Uterus (tissue), 4 donors: Measurements from ENCODE around the gene PUM2. TPM values are rescaled to one million over a fixed set of nuclear protein-coding genes. Genes with fewer than 3 reads are reported as not detected.
"Not testable (repeated sequence)": the region's sequence is repeated elsewhere in the genome, so short reads cannot be mapped to it uniquely, and the experiment has no call there.

Experiments
- DNase-seq, 2 donors: peaks; one replicate each; pipeline ENCODE4 v3.0.0-alpha.2; 2019 to 2020
- H3K27ac ChIP-seq, 2 donors: fragments of 200-600 bp; sonication (generic); 1 replicate in 1 of 2; 2 replicates in 1 of 2; pipeline ENCODE4 v1.5.1; 2016 to 2018
- H3K27me3 ChIP-seq, 2 donors: fragments of 200-600 bp; sonication (generic); one replicate each; pipeline ENCODE4 v1.5.1; 2018 to 2019; ENCODE audit warnings: control low read depth in 1 of 2
- H3K36me3 ChIP-seq, 2 donors: fragments of 200-600 bp; sonication (generic); one replicate each; pipeline ENCODE4 v1.5.1; 2019; ENCODE audit warnings: control low read depth in 1 of 2
- H3K4me1 ChIP-seq, 2 donors: fragments of 200-600 bp; sonication (generic); one replicate each; pipeline ENCODE4 v1.5.1; 2018 to 2019; ENCODE audit warnings: control low read depth in 1 of 2
- H3K4me3 ChIP-seq, 2 donors: fragments of 200-600 bp; sonication (generic); 1 replicate in 1 of 2; 2 replicates in 1 of 2; pipeline ENCODE4 v1.5.1; 2018 to 2019; ENCODE audit warnings: mild to moderate bottlenecking in 1 of 2
- H3K9me3 ChIP-seq, 2 donors: fragments of 200-600 bp; sonication (generic); one replicate each; pipeline ENCODE4 v1.5.1; 2019; ENCODE audit warnings: control low read depth in 1 of 2
- POLR2A ChIP-seq, 2 donors: fragments of 450-650 bp; IDR thresholded peaks; one replicate each; pipeline ENCODE4 v1.6.1; 2016; ENCODE audit warnings: antibody characterized with exemption in 2 of 2, mild to moderate bottlenecking in 1 of 2, moderate library complexity in 1 of 2
- intact Hi-C: fragments of 100-400 bp; cut with DNase I; formaldehyde crosslinking; loops from one replicate; pipeline ENCODE4 v1.15.1; 2023; ENCODE audit warnings: low total_unique reads
- total RNA-seq, 4 donors: library from RNA; depleted of rRNA in 3 of 4; stranded (reverse); fragments of >200 nt in 3 of 4; gene quantifications; one replicate each; pipeline versions ENCODE4 v1.1.0 to v1.2.4, GENCODE V29; 2014 to 2023
- TF ChIP-seq, protein P1 (sequence below), 4 experiments: fragments of 200-600 bp in 2 of 4; fragments of 450-650 bp in 2 of 4; sonication (generic) in 2 of 4; IDR thresholded peaks; one replicate each; pipeline ENCODE4 v1.5.1; 2016 to 2019; ENCODE audit warnings: antibody characterized with exemption in 4 of 4, mild to moderate bottlenecking in 2 of 4, moderate library complexity in 1 of 4
- donor health status: DM: yes; HTN: yes; CAD: no.

The PUM2 gene
- total RNA-seq, 4 donors from 2014 or later: 51.0 to 138 (median 103) TPM

DNA sequence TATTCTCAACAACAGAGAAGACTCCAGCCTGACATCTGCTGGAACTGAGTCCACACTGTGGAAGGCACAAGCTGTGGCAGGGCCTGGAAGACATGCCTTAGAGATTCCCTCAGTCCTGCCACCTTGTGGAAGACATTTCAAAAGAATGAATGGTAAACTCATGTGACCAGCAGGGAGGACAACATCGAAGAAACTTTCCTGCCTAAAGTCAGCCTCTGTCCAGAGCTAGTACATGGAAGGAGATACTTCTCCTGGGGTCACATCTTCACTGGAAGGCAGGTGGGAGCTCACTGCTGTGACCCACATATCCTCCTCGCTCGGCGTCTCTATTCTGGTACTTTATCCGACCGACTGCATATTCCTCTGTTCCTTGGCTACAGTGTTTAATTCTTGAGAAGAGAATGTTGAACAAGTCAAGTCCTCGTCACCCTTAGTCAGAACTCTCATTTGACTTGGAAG is 59.5 kb downstream of the PUM2 start:
- Histone ChIP-seq H3K27ac (no peak overlapping the region), H3K36me3 (no peaks in the 10 kb centered on the region), H3K27me3 (no peaks in the 10 kb centered on the region), H3K9me3 (no peaks in the 10 kb centered on the region), H3K4me1 (no peaks in the 10 kb centered on the region), H3K4me3 (no peak overlapping the region)
- intact Hi-C loops: no loop called here
- no peak for DNase-seq
- TF ChIP-seq, protein P1, sequence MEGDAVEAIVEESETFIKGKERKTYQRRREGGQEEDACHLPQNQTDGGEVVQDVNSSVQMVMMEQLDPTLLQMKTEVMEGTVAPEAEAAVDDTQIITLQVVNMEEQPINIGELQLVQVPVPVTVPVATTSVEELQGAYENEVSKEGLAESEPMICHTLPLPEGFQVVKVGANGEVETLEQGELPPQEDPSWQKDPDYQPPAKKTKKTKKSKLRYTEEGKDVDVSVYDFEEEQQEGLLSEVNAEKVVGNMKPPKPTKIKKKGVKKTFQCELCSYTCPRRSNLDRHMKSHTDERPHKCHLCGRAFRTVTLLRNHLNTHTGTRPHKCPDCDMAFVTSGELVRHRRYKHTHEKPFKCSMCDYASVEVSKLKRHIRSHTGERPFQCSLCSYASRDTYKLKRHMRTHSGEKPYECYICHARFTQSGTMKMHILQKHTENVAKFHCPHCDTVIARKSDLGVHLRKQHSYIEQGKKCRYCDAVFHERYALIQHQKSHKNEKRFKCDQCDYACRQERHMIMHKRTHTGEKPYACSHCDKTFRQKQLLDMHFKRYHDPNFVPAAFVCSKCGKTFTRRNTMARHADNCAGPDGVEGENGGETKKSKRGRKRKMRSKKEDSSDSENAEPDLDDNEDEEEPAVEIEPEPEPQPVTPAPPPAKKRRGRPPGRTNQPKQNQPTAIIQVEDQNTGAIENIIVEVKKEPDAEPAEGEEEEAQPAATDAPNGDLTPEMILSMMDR (IDR thresholded peaks at IDR 0.05): peak in 2 of 4 experiments; percentile 30 to 46
- no peak for TF ChIP-seq POLR2A (IDR thresholded peaks at IDR 0.05)

DNA sequence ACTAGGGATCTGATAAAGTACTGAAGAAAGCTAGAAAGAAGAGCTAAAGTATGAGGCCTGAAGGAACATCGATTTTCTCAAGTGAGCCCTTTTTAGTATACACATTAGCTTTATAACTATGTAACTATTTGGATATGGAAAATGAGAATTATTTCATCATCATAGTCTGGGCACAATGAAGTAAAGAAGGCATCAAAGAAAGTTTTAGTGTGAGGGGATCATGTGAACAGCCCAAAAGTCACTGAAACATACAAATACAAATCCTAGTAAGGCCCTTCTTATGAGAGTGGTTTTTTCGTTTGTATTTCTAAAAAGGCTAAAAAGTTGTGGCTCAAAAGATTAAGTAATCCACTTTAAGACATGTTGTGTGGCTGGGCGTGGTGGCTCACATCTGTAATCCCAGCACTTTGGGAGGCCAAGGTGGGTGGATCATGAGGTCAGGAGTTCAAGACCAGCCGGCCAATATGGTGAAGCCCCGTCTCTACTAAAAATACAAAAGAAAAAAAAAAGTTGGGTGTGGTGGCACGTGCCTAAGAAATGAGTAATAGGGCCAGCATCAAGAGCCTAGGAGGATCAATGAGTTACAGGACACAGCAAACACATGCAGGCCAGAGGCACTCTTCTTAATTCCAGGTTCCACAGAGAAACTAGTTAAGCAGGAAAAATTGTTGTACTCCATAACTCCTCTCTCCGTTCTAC is 61.9 kb downstream of the PUM2 start:
- Histone ChIP-seq H3K27me3 (no peaks in the 10 kb centered on the region), H3K4me3 (no peak overlapping the region), H3K27ac (no peak overlapping the region), H3K36me3 (no peaks in the 10 kb centered on the region), H3K4me1 (no peaks in the 10 kb centered on the region), H3K9me3 (no peaks in the 10 kb centered on the region)
- intact Hi-C loops: no loop called here
- no peak for TF ChIP-seq POLR2A (IDR thresholded peaks at IDR 0.05)
- TF ChIP-seq, protein P1 (IDR thresholded peaks at IDR 0.05): no peak
- DNase-seq: no peak

DNA sequence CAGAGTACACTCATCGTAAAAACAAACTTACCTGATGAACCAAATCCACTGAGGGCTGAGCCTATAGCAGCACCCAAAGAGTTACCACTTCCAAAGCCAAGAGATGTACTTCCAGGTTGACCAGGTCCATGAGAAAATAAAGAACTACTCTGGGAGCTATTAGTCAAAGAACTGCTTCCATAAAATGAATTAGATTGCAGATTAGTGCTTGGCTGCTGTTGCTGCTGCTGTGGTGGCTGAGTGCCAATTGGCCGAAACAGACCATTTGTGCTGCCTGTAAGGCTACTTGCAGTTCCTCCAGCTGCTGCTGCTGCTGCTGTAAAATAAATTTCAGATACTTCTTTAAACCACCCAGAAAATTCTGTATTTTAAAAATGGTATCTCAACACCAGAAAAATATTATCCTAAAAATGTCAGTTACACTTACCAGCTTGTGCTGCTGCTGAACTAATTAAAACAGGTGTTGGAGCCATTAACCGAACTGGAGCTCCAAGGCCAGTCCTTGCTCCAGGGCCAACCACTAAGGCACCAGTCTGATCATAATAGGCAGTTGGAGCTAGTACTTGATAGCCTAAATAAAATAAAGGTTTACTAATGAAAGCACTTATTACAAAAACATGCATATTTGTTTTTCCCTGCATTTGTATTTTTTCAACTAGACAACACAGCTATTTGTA is 67.6 kb downstream of the PUM2 start:
- intact Hi-C loops: no loop called here
- TF ChIP-seq POLR2A (IDR thresholded peaks at IDR 0.05): no peak
- TF ChIP-seq, protein P1 (IDR thresholded peaks at IDR 0.05): no peak
- Histone ChIP-seq H3K27ac (no peak overlapping the region), H3K36me3 (no peaks in the 10 kb centered on the region), H3K4me3 (no peak overlapping the region), H3K27me3 (no peaks in the 10 kb centered on the region), H3K4me1 (no peaks in the 10 kb centered on the region), H3K9me3 (no peaks in the 10 kb centered on the region)
- DNase-seq: peak; percentile 53 to 65

DNA sequence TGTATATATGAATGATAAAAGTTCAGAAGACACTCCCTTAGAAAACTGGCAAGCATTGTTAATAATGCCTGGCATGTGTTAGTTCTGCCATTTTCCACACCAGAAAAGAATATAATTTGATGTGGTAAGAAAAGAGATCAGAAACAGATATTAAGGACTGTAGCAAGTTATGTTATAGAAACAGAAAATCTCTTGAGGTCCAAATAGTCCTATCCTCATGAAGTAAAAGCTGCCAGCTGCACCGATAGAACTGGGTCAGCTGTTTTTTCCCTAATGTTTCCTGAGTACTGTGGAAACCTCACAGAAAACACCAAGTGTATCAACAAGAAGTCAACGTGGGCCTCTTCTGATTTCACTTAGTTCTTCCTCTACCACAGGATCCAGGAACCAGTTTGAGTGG is 68.8 kb downstream of the PUM2 start:
- Histone ChIP-seq H3K9me3 (no peaks in the 10 kb centered on the region), H3K36me3 (no peaks in the 10 kb centered on the region), H3K4me3 (no peak overlapping the region), H3K27ac (no peak overlapping the region), H3K4me1 (no peaks in the 10 kb centered on the region), H3K27me3 (no peaks in the 10 kb centered on the region)
- intact Hi-C loops: no loop called here
- no peak for TF ChIP-seq POLR2A (IDR thresholded peaks at IDR 0.05)
- TF ChIP-seq, protein P1 (IDR thresholded peaks at IDR 0.05): no peak
- no peak for DNase-seq

DNA sequence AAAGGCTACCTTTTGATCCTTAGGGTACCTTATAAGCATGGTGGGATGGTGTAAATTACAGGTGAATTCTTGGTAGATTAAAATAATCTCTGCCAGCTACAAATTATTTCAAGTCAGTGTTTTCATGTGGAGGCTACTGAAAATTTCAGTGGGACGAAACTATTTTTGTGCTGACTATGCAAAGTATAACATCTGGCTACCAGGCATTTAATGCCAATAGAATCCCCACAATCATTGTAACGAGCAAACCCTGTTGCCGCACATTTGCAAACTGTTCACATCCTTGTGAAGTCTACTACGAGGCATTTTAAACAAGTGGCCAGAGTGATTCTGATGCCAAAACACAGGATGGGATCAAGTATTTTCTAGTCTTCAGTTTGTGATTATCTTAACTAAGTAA is 77.6 kb downstream of the PUM2 start:
- H3K36me3 ChIP-seq: no peaks in the 10 kb centered on the region
- no peak overlapping the region for H3K27ac ChIP-seq
- no peak for DNase-seq
- H3K9me3 ChIP-seq: no peaks in the 10 kb centered on the region
- no peak overlapping the region for H3K4me3 ChIP-seq
- H3K4me1 ChIP-seq: no peaks in the 10 kb centered on the region
- TF ChIP-seq POLR2A (IDR thresholded peaks at IDR 0.05): no peak
- TF ChIP-seq, protein P1 (IDR thresholded peaks at IDR 0.05): no peak
- intact Hi-C loops: no loop called here
- no peaks in the 10 kb centered on the region for H3K27me3 ChIP-seq

DNA sequence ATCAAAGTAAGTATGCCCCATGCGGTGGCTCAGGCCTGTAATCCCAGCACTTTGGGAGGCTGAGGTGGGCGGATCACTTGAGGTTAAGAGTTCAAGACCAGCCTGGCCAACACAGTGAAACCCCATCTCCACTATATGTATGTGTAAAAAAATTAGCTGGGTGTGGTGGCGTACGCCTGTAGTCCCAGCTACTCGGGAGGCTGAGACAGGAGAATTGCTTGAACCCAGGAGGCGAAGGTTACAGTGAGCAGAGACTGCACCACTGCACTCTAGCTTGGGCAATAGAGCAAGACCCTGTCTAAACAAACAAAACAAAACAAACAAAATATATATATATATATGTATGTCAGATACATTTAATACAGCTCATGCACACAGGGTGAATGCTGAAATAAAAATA is 82.3 kb downstream of the PUM2 start:
- H3K4me3 ChIP-seq, H3K36me3 ChIP-seq, intact Hi-C loops, H3K4me1 ChIP-seq, H3K27me3 ChIP-seq, H3K27ac ChIP-seq, DNase-seq, H3K9me3 ChIP-seq: not testable (repeated sequence)
